K562 (cell line): Measurements from ENCODE around the gene DUS4L. TPM values are rescaled to one million over a fixed set of nuclear protein-coding genes. Genes with fewer than 3 reads are reported as not detected.
A peak's percentile ranks its signal among the peaks of the same experiment; 100 is the strongest.

Source experiments
- ATF2 ChIP-seq: sonication (generic); formaldehyde crosslinking; IDR thresholded peaks from 2 replicates; pipeline ENCODE4 v1.8.1; 2022; ENCODE audit warnings: missing genetic modification reagents
- CXXC5 ChIP-seq: fragments of 250-450 bp; sonication (Bioruptor Pico); IDR thresholded peaks from 2 replicates; pipeline ENCODE4 v1.8.0; 2022; ENCODE audit warnings: inconsistent platforms, mild to moderate bottlenecking, moderate library complexity
- ELF4 ChIP-seq: fragments of 450-650 bp; formaldehyde crosslinking; IDR thresholded peaks from 2 replicates; pipeline ENCODE4 v1.4.0; 2022; ENCODE audit warnings: missing genetic modification characterization
- EP300 ChIP-seq: IDR thresholded peaks from 2 replicates; pipeline ENCODE4 v1.6.1; 2012; ENCODE audit warnings: low read length, improper control_type of control experiment
- FOXJ2 ChIP-seq: fragments of 200-800 bp; sonication (Bioruptor generic); IDR thresholded peaks from 2 replicates; pipeline ENCODE4 v1.6.1; 2016; ENCODE audit warnings: missing genetic modification characterization, missing compliant biosample characterization
- GABPA ChIP-seq: fragments of 200-800 bp; sonication (Bioruptor generic); conservative IDR thresholded peaks from 2 replicates; pipeline ENCODE4 v1.6.1; 2016; ENCODE audit warnings: low read depth, missing genetic modification characterization, missing compliant biosample characterization
- HMG20A ChIP-seq: fragments of 450-650 bp; formaldehyde crosslinking; conservative IDR thresholded peaks from 2 replicates; pipeline ENCODE4 v1.4.0; 2020; ENCODE audit warnings: mild to moderate bottlenecking, mixed read lengths
- KAT7 ChIP-seq: sonication (generic); formaldehyde crosslinking; IDR thresholded peaks from 2 replicates; pipeline ENCODE4 v1.8.0; 2022; ENCODE audit warnings: missing genetic modification reagents, mild to moderate bottlenecking, borderline replicate concordance
- KDM1A ChIP-seq, 2 experiments: fragments of 450-650 bp; IDR thresholded peaks; 2 replicates each; pipeline ENCODE4 v1.6.1; 2016; ENCODE audit warnings: mild to moderate bottlenecking in 2 of 2
- NFYB ChIP-seq: IDR thresholded peaks from 2 replicates; pipeline ENCODE4 v1.6.1; 2011; ENCODE audit warnings: mild to moderate bottlenecking, moderate library complexity; ENCODE audit not compliant: insufficient read length; ENCODE audit errors: extremely low read depth
- NRF1 ChIP-seq, 2 experiments: fragments of 450-650 bp; IDR thresholded peaks in 1 of 2; conservative IDR thresholded peaks in 1 of 2; 2 replicates each; pipeline ENCODE4 v1.6.1; 2014; ENCODE audit warnings: mild to moderate bottlenecking in 2 of 2
- PHF8 ChIP-seq: fragments of 200-600 bp; sonication (generic); IDR thresholded peaks from 2 replicates; pipeline ENCODE4 v1.6.1; 2012; ENCODE audit warnings: mixed run types, mild to moderate bottlenecking, inconsistent platforms, low read length, moderate library complexity, borderline replicate concordance
- RBM25 ChIP-seq: fragments of 200-400 bp; formaldehyde crosslinking; IDR thresholded peaks from 2 replicates; pipeline ENCODE4 v1.6.1; 2018; ENCODE audit warnings: low read length, low read depth, moderate library complexity; ENCODE audit not compliant: severe bottlenecking
- SMARCE1 ChIP-seq: fragments of 450-650 bp; IDR thresholded peaks from 2 replicates; pipeline ENCODE4 v1.7.1; 2016; ENCODE audit warnings: mild to moderate bottlenecking
- SNAPC5 ChIP-seq: fragments of 250-450 bp; sonication (Bioruptor Pico); IDR thresholded peaks from 2 replicates; pipeline ENCODE4 v1.8.0; 2021; ENCODE audit warnings: moderate library complexity, mild to moderate bottlenecking, inconsistent platforms
- SUPT5H ChIP-seq: fragments of 450-650 bp; IDR thresholded peaks from 2 replicates; pipeline ENCODE4 v1.6.1; 2016
- ZKSCAN8 ChIP-seq: fragments of 200-800 bp; sonication (Bioruptor generic); IDR thresholded peaks from 2 replicates; pipeline ENCODE4 v1.6.1; 2016; ENCODE audit warnings: missing genetic modification characterization, missing compliant biosample characterization
- ZNF507 ChIP-seq: conservative IDR thresholded peaks from 2 replicates; pipeline ENCODE4 v1.6.1; 2017; ENCODE audit warnings: missing genetic modification characterization, missing compliant biosample characterization
- ZNF592 ChIP-seq: fragments of 450-650 bp; IDR thresholded peaks from 2 replicates; pipeline ENCODE4 v1.6.1; 2017; ENCODE audit warnings: antibody characterized with exemption, mild to moderate bottlenecking
- ZNF644 ChIP-seq: fragments of 200-800 bp; sonication (Bioruptor generic); IDR thresholded peaks from 2 replicates; pipeline ENCODE4 v1.6.1; 2016; ENCODE audit warnings: low read depth, missing genetic modification characterization, missing compliant biosample characterization
- ZNF764 ChIP-seq: fragments of 250-450 bp; sonication (Bioruptor Pico); IDR thresholded peaks from 2 replicates; pipeline ENCODE4 v1.4.0; 2020; ENCODE audit warnings: low read depth, mild to moderate bottlenecking, moderate library complexity
- ZNF77 ChIP-seq: fragments of 250-450 bp; sonication (Bioruptor Pico); IDR thresholded peaks from 2 replicates; pipeline ENCODE4 v1.5.0; 2020
- ZNF830 ChIP-seq: fragments of 250-450 bp; sonication (Bioruptor Pico); IDR thresholded peaks from 2 replicates; pipeline ENCODE4 v1.5.0; 2021; ENCODE audit warnings: mild to moderate bottlenecking
- polyA plus RNA-seq, 8 experiments: library from polyadenylated mRNA; depleted of rRNA in 4 of 8; stranded (reverse) in 5 of 8; unstranded in 3 of 8; fragments of >200 nt; fragmentation: Nextera tagmentation in 2 of 8; fragmentation: Illumina TruSeq in 1 of 8; extraction: Ambion mirVana in 2 of 8; extraction: Trizol in 1 of 8; gene quantifications; 2 replicates each; pipeline versions ENCODE4 v1.2.1 to v1.2.3, GENCODE V29; 2011 to 2014; ENCODE audit warnings: inconsistent platforms in 1 of 8, missing spikeins in 1 of 8
- total RNA-seq, 7 experiments: library from RNA; depleted of rRNA in 6 of 7; stranded (reverse); fragments of >200 nt in 6 of 7; fragmentation: Illumina TruSeq in 2 of 7; extraction: Trizol in 2 of 7; gene quantifications; 2 replicates each; pipeline versions ENCODE4 v1.2.1 to v1.2.3, GENCODE V29; 2011 to 2021; ENCODE audit warnings: low replicate concordance in 1 of 7

The DUS4L gene
- total and polyA plus RNA-seq, 9 of the 15 experiments (the other 6 are each of a cell fraction or from before 2014, with no cell fraction given) = 12.2 to 33.6 (median 28.6) TPM

GRCh38 chr7:107579885-107580715 lies 16.3 kb downstream of the DUS4L start, which contains the start of gene BCAP29 (continued):
- TF ChIP-seq KDM1A (IDR thresholded peaks at IDR 0.05) (no peak), NFYB (no peak), ZNF644 (tag) (no peak), SUPT5H (peak; percentile 87), KAT7 (CRISPR knock-in tag) (peak; percentile 57; the same call in 1 of the 2 replicates), EP300 (peak; percentile 43), RBM25 (no peak), SNAPC5 (CRISPR knock-in tag) (no peak), ELF4 (CRISPR knock-in tag) (0 out of 2 replicates have a peak, but pooled peaks have one; percentile 57), ZNF592 (peak; percentile 91), ZKSCAN8 (CRISPR knock-in tag) (no peak), NRF1 (conservative IDR thresholded peaks at IDR 0.05 in 1 of 2, IDR thresholded peaks at IDR 0.05 in 1 of 2) (peak; percentile 75 to 80; a peak in 3 of 4 replicates), ZNF77 (no peak), PHF8 (peak; percentile 98; the same call in 1 of the 2 replicates), FOXJ2 (tag) (no peak), ZNF764 (CRISPR knock-in tag) (no peak; the same call in 1 of the 2 replicates), GABPA (tag) (peak; percentile 69), CXXC5 (CRISPR knock-in tag) (peak; percentile 100), ZNF507 (tag) (no peak), HMG20A (CRISPR knock-in tag) (0 out of 2 replicates have a peak, but pooled peaks have one; percentile 71), SMARCE1 (peak; percentile 58; the same call in 1 of the 2 replicates), ZNF830 (CRISPR knock-in tag) (no peak), ATF2 (CRISPR knock-in tag) (0 out of 2 replicates have a peak, but pooled peaks have one; percentile 19)
